HG03457 (cell line): ENCODE data around the gene ACAP2.
"Not testable (repeated sequence)": the region's sequence is repeated elsewhere in the genome, so short reads cannot be mapped to it uniquely, and the experiment has no call there.

Experiments used
- ATAC-seq: cut with Tn5 transposase; IDR thresholded peaks from one replicate; pipeline ENCODE4 v1.9.1; 2021; ENCODE audit warnings: moderate number of reproducible peaks; ENCODE audit not compliant: unreplicated experiment

The ACAP2 gene

GRCh38 chr3:195445885-195446284 is 3.1 kb upstream of the ACAP2 start:
- no peak for ATAC-seq

- no peak for ATAC-seq
Observed at GRCh38 chr3:195443391-195443989, 670 bp upstream of the ACAP2 start.

GRCh38 chr3:195441992-195442572 is 738 bp downstream of the ACAP2 start:
- peak; percentile 1 for ATAC-seq

- ATAC-seq = peak; percentile 2
Observed at GRCh38 chr3:195441476-195441991, 1.3 kb downstream of the ACAP2 start.

GRCh38 chr3:195441051-195441450 is 1.8 kb downstream of the ACAP2 start:
- no peak for ATAC-seq

GRCh38 chr3:195440379-195440778 is 2.4 kb downstream of the ACAP2 start:
- ATAC-seq = no peak

- ATAC-seq = no peak
Observed at GRCh38 chr3:195438371-195438770, 4.4 kb downstream of the ACAP2 start.

- ATAC-seq = no peak
Observed at GRCh38 chr3:195425849-195426248, 17.0 kb downstream of the ACAP2 start.

- ATAC-seq = no peak
Observed at GRCh38 chr3:195423818-195424217, 19.0 kb downstream of the ACAP2 start.

- ATAC-seq = no peak
Observed at GRCh38 chr3:195421400-195421799, 21.4 kb downstream of the ACAP2 start.

- no peak for ATAC-seq
Observed at GRCh38 chr3:195416795-195417194, 26.0 kb downstream of the ACAP2 start.

GRCh38 chr3:195411836-195412235 is 31.0 kb downstream of the ACAP2 start:
- no peak for ATAC-seq

- no peak for ATAC-seq
Observed at GRCh38 chr3:195410546-195410945, 32.3 kb downstream of the ACAP2 start.

- ATAC-seq = no peak
Observed at GRCh38 chr3:195407531-195408409, 35.0 kb downstream of the ACAP2 start.

GRCh38 chr3:195405651-195406050 is 37.2 kb downstream of the ACAP2 start:
- no peak for ATAC-seq

- ATAC-seq = no peak
Observed at GRCh38 chr3:195403841-195404408, 38.9 kb downstream of the ACAP2 start.

GRCh38 chr3:195403244-195403643 is 39.6 kb downstream of the ACAP2 start:
- ATAC-seq = no peak

- no peak for ATAC-seq
Observed at GRCh38 chr3:195401943-195402342, 40.9 kb downstream of the ACAP2 start.

- not testable (repeated sequence) for ATAC-seq
Observed at GRCh38 chr3:195398460-195398859, 44.4 kb downstream of the ACAP2 start.

GRCh38 chr3:195397524-195397923 is 45.3 kb downstream of the ACAP2 start:
- no peak for ATAC-seq

GRCh38 chr3:195395208-195395816 is 47.5 kb downstream of the ACAP2 start:
- no peak for ATAC-seq
